Endothelial cell (in vitro differentiated cells): ENCODE data around the gene TBCE. TPM values are rescaled to one million over a fixed set of nuclear protein-coding genes. Genes with fewer than 3 reads are reported as not detected.

Source experiments
- DNase-seq: peaks from one replicate; pipeline ENCODE4 v3.0.0; 2021; ENCODE audit warnings: low spot score
- H3K27ac Mint-ChIP-seq: one replicate; pipeline ENCODE4 v1.8.0; 2021; ENCODE audit warnings: mixed read lengths, inconsistent platforms; ENCODE audit not compliant: unreplicated experiment
- H3K27me3 Mint-ChIP-seq: one replicate; pipeline ENCODE4 v1.8.0; 2021; ENCODE audit warnings: mild to moderate bottlenecking, moderate library complexity, mixed read lengths, inconsistent platforms; ENCODE audit not compliant: unreplicated experiment
- H3K36me3 Mint-ChIP-seq: one replicate; pipeline ENCODE4 v1.8.0; 2021; ENCODE audit warnings: mild to moderate bottlenecking, low read depth, mixed read lengths, inconsistent platforms; ENCODE audit not compliant: unreplicated experiment
- H3K4me1 Mint-ChIP-seq: one replicate; pipeline ENCODE4 v1.8.0; 2021; ENCODE audit warnings: mild to moderate bottlenecking, mixed read lengths, inconsistent platforms; ENCODE audit not compliant: unreplicated experiment
- H3K4me3 Mint-ChIP-seq: one replicate; pipeline ENCODE4 v1.8.0; 2021; ENCODE audit warnings: mild to moderate bottlenecking, mixed read lengths, inconsistent platforms; ENCODE audit not compliant: unreplicated experiment
- H3K9me3 Mint-ChIP-seq: one replicate; pipeline ENCODE4 v1.8.0; 2021; ENCODE audit warnings: mixed read lengths, inconsistent platforms; ENCODE audit not compliant: unreplicated experiment
- total RNA-seq: library from RNA; stranded (reverse); fragmentation: NEBNext Ultra II Directional; extraction: Animal tissue kit (Norgen Biotek cat#: 25700); gene quantifications from one replicate; pipeline ENCODE4 v1.2.1, GENCODE V29; 2021; ENCODE audit not compliant: unreplicated experiment
- TF ChIP-seq, protein P1 (sequence below): fragments of 200-600 bp; sonication (generic); IDR thresholded peaks from one replicate; pipeline ENCODE4 v1.5.0; 2021; ENCODE audit warnings: antibody characterized with exemption; ENCODE audit not compliant: unreplicated experiment

TBCE gene
- total RNA-seq, 1 donor from 2014 or later = 24.7 TPM

DNA sequence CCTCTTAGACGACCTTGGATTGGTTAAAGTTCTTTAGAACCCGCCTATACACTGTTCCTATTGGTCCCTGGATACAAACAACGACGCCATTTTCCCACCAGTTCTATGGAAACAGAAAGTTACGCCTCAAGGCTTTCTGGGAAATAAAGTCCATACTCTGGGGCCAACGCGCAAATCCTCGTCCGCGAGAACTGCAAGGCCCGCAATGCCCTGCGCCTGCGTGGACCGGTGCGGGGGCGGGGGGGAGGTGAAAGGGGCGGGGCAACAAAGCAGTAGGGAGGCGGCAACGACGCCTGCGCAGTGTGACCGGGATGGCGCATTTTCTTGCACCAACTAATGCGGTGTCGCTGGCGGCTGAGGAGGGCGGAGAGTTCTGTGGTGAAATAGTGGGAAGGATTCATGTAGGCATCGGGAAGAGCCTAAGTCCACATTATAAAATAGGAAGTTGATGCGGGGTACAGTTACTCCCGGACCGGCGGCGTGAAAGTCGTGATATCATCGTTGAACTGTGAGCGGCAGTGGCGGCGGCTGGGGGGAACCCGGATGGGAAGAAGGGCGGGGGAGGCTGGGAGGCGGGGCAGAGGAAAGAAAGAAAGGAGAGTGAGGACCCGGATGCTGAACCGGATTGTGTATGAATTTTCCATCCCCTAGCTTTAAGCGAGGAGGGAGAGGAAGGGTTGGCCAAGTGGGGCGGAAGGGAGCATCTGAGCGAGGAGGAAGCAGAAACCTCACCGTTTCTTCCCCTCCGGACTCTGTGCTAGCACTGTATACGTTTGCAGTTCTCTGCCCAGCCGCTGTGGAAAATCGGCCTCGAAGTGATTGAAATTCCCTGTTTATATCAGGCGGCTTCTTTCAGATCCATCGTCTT is 38.7 kb upstream of the TBCE start, which contains the start of gene GGPS1:
TSS of gene GGPS1 (plus strand) at position 300 of the 868 bp plus-strand sequence. CDS start 6,695 bp downstream, outside the sequence.
- Mint-ChIP-seq H3K27ac (peak within 1 kb of the TSS; percentile 89), H3K36me3 (peaks cover 6% of the 10 kb centered on the region), H3K4me1 (peaks cover 31% of the 10 kb centered on the region), H3K9me3 (no peaks in the 10 kb centered on the region), H3K27me3 (peaks cover 12% of the 10 kb centered on the region), H3K4me3 (no peak within 1 kb of the TSS)
- TF ChIP-seq, protein P1, sequence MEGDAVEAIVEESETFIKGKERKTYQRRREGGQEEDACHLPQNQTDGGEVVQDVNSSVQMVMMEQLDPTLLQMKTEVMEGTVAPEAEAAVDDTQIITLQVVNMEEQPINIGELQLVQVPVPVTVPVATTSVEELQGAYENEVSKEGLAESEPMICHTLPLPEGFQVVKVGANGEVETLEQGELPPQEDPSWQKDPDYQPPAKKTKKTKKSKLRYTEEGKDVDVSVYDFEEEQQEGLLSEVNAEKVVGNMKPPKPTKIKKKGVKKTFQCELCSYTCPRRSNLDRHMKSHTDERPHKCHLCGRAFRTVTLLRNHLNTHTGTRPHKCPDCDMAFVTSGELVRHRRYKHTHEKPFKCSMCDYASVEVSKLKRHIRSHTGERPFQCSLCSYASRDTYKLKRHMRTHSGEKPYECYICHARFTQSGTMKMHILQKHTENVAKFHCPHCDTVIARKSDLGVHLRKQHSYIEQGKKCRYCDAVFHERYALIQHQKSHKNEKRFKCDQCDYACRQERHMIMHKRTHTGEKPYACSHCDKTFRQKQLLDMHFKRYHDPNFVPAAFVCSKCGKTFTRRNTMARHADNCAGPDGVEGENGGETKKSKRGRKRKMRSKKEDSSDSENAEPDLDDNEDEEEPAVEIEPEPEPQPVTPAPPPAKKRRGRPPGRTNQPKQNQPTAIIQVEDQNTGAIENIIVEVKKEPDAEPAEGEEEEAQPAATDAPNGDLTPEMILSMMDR = no peak
- peak; percentile 96 for DNase-seq

DNA sequence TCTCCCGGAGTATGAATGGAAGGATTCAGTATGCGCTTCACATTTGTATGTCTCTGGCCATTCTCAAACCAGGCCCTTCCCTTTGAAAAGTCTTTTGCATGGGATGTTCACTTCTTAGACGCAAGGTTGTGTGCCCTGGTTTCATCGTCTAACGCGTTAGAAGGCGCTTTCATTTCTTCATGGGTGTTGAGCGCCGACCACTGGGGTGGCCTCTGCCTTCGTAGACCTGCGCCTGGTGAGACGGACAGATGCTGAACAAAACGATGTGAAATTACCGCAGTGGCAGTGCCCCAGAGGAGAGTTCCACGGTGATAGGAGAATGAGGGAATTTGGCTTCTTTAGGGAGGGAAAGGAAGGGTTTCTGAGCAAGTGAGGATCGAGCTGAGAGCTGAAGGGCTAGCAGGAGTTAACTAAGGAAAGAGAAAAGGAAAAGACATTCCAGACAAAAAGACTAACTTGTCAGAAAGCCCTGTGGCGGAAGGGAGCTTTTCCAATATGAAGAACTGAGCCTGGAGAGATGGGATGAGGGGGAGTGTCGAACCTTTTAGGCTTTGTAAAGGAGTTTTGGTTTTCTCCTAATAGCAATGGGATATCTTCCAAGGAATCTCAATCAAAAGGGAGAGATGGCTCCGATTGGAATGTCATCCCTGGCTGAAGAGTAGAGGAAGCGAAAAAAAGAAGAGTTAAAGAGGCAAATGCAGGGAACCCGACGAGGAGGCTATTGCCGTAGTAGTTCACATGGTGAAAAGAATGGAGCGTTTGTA is 37.9 kb upstream of the TBCE start:
- peaks cover 6% of the 10 kb centered on the region for H3K36me3 Mint-ChIP-seq
- peaks cover 31% of the 10 kb centered on the region for H3K4me1 Mint-ChIP-seq

GRCh38 chr1:235330918-235331285 is 36.3 kb upstream of the TBCE start:
- Mint-ChIP-seq H3K27ac (peak overlapping the region; percentile 62), H3K4me3 (no peak overlapping the region)

More for the DNA sequence above, 37.9 kb upstream of the TBCE start:
- Mint-ChIP-seq H3K9me3 (no peaks in the 10 kb centered on the region), H3K4me3 (no peak overlapping the region), H3K27ac (no peak overlapping the region), H3K27me3 (peaks cover 10% of the 10 kb centered on the region)
- peak; percentile 28 for DNase-seq
- TF ChIP-seq, protein P1 = no peak

GRCh38 chr1:235331401-235331800 is 35.8 kb upstream of the TBCE start:
- Mint-ChIP-seq H3K27ac (peak overlapping the region; percentile 62), H3K4me3 (no peak overlapping the region), H3K36me3 (peaks cover 6% of the 10 kb centered on the region), H3K9me3 (no peaks in the 10 kb centered on the region), H3K4me1 (peaks cover 21% of the 10 kb centered on the region), H3K27me3 (peaks cover 6% of the 10 kb centered on the region)
- TF ChIP-seq, protein P1 = no peak
- no peak for DNase-seq

More at GRCh38 chr1:235330918-235331285, 36.3 kb upstream of the TBCE start:
- peaks cover 6% of the 10 kb centered on the region for H3K36me3 Mint-ChIP-seq
- H3K27me3 Mint-ChIP-seq = peaks cover 9% of the 10 kb centered on the region
- TF ChIP-seq, protein P1 = no peak
- peaks cover 25% of the 10 kb centered on the region for H3K4me1 Mint-ChIP-seq
- no peak for DNase-seq
- no peaks in the 10 kb centered on the region for H3K9me3 Mint-ChIP-seq
